HUDEP-2 (cell line): Measurements from ENCODE around the gene DYNLT2.

Experiments used
- DNase-seq, 76 experiments: peaks; one replicate each; lab custom pipeline; 2025; ENCODE audit not compliant: unreplicated experiment in 76 of 76; lab: John Stamatoyannopoulos, UW

The DYNLT2 gene, protein sequence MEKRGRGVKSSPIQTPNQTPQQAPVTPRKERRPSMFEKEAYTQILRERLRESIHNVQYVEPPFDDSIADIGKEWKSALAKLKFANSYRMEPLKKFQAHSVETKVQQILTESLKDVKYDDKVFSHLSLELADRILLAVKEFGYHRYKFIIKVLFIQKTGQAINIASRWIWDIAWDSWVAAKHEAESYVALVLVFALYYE

DNA sequence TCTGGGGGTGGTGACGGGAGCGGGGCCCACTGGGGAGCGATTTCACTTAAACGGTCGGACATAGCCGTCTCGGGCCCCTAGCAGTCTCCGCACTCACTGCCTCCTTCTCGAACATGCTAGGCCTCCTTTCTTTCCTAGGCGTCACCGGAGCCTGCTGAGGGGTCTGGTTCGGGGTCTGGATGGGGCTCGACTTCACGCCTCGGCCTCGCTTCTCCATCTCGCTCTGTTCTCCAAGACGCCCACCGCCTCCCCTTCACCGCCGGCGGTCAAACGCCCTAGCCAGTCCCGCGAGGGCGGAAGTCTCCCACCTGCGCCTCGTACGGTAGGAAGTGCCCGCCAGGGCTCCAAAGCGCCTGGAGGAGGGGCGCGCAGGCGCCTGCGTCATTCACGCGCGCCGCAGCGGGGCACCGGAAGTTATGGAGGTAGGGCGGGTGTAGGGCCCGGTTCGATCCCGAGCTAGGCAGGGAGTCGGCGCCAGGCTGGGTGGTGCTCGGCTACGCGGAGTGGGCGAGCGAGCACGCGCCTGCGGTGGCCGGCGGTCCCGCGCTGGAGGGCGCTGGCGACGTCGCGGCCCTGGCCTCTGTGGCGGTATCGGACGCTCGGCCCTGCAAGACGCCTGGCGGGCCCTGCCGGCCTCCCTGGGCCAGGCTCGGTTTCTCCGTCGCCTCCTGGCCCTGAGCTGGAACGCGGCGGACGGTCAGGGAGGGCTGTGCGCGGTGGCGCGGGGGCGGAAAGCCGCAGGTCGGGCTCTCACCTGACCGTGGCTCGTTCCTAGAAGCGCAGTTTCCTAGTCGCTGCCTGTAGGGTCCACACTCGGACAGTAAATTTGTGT lies at the start of gene DYNLT2, which contains the start of gene ERMARD:
Gene DYNLT2, minus strand, starts transcription at position 331 of the 832 bp plus-strand sequence. Its CDS starts 114 bp downstream, at position 217.
Gene ERMARD, plus strand, starts transcription at position 381 of the 832 bp plus-strand sequence. Its CDS starts 36 bp downstream, at position 417.
- DNase-seq: peak; percentile 42 to 98 (median 93)

DNA sequence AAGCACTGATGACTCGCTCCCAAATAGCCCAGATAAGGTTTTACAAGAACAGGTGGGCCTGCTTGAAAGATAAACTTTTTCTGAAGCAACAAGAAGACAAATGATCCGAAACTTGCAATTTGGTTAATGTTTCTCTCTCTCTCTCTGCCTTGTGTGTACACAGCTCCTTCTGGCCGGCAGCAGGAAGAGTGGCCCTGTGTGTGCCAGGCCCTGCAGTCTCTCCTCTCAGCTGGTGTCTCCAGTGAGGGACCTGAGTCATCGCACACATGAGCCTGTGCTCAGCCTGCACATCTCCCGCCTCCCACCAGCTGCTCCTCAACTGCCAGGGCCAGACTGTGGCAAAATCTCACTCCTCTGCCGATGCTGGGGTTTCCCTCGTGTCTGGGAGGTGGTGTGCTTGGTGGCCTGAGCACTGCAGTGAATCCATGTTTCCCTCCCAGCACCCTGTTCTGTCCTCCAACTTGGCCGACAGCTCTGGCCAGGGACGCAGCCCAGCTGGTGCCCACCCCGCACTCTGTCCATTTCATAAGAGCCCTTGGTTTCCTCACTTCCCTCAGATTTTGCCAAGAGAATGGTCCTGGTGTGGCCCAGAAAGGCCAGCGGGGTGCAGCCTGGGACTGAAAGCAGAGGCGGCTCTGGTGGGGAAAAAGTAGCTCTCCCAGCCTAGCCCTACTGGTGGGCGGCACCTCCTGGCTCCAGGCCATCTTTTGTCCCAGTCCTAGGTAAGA lies 49.5 kb upstream of the DYNLT2 start:
- no peak for DNase-seq

DNA sequence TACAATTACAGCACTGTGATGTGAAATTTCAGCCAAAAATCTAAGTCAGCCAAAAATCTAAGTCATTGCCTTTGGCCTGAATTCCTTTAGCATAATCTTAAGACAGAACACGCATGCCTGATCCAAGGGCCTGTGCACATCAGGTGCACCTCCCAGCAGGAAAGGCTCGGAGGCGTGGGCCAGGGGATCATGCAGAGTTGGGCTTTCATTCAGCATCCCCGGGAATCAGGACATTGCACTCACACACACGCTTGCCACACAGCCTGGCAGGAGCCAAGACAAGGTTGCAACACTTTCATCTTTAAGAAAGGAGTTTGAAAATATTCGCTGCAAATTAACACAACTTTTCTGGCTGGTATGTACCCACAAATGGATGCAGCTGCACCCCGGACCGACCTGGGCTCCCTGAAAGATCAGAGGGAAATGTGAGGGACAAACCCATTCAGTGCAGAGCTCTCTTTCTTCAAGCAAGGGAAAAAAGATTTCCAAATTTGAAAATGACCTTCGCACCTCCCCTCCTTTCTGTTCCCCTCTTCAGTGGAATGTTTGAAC lies 48.8 kb upstream of the DYNLT2 start:
- DNase-seq: no peak

DNA sequence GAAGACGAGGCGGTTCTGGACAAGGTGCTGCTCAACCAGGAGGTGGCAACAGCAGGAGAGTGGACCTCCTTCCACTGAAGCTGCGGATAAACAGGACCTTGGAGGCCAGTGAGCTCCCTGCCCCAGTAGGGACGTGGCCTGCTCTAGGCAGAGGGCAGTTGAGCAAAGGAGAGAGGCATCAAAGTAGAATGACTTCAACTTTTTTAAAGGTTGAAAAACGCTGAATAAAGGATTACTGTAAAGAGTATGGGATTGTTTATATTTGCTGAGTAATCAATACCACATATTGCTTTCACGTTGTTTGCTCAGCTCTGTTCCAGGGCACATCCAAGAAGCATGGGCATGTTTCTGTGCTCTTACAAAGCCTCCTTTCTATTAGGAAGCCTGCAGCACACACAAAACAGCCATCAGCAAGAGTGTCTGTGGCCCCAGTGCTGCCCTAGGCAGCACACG lies 48.1 kb upstream of the DYNLT2 start:
- no peak for DNase-seq

DNA sequence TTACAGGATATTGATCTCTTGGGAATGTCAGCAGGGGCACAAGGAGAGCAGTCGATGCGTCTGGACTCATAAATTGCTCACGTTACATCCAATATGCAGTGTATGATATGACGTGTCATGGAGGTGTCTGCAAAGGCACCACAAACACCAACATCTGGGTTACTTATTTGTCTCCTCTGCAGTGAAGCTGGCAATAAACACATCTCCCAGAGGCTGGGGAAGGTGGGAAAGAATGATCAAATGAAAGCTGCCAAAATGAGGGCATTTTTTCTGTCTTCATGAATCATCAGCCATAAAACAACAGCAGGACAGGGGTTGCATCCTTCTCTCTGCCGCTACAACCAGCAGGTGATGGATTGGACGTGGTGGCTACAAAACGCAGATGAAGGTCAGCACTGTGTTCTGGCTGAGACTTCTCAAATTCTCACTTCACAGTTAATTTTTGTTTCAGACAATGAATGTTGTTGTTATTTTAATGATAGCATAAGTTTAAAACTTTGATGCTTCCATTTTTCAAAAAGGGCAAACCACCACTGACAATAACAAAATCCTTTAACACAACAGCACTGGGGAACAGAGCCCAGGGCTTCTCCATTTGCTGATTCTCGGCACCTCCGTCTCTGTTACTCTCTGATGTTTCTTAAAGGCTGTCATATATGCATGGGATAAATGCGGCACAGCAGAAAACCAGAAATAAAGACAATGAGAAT lies 47.5 kb upstream of the DYNLT2 start:
- no peak for DNase-seq

DNA sequence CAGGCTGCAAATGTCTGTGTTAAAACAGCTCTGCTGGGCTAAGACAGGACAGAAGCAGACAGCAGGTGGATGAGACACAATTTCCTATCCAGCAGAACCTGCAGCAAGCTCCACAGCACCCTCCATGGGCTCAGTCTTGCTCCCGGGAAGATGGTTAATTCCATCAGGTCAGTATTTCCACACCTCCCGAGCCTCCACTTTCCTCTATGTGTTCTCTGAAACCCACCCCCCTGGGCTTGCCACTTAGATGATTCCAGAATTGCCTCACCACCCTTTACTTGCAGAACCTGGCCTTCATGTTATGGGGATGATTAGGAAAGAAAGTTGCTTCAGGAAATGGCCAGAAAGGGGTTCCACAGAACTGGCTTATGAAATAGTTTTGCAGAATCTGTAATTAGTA lies 43.8 kb upstream of the DYNLT2 start:
- DNase-seq: no peak

DNA sequence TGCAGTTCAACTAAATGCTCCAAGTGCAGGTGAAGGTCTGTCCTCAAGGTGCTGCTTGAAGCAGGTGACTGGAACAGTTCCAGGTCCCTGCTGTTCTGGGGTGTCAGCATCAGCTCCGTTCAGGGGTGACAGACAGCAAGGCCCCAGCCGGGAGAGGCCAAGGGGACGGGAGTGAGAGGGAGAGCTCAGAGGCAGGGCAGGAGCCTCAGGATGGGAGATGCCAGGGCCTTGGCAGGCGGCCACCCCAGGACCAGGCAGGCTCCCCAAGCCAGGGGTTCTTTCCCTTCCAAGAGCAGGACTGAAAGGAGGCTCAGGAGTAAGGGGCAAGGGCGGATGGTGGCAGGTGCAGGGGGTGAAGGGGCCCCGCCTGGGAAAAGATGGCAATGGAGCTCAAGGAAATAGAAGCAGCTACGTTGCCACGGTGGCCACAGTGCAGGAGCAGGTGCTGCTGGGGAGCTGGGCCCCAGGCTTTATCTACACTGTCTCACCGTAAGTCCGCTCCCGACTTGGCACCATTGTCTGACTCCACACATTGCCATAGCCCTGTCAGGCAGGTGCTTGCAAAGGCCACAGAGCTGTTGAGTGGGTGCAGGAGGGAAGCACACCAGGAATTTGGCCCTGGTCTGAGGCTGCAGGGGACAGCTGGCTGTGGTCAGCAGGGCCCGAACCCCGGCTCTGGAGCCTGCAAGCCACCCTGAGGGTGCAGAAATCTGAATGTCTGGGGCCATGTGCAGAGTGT lies 43.1 kb upstream of the DYNLT2 start:
- DNase-seq: no peak

DNA sequence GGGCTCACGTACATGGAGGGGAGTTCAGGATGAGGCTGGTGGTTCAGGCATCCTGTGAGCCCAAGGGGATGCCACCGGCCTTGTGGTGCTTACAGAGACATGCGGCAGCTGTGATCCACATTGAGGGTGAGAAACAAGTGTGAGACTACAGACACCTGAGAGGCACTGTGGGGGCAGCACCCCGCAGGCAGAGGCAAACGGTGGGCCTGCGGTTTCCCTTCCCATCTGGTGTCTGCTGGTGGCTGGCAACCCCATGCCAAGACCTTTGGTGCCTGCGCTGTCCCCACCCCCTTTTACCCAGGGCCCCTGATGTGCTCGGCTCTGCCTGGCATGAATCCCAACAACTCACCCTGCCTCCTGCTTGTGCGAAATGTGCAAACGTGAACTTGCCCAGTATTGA lies 42.0 kb upstream of the DYNLT2 start:
- DNase-seq: no peak

DNA sequence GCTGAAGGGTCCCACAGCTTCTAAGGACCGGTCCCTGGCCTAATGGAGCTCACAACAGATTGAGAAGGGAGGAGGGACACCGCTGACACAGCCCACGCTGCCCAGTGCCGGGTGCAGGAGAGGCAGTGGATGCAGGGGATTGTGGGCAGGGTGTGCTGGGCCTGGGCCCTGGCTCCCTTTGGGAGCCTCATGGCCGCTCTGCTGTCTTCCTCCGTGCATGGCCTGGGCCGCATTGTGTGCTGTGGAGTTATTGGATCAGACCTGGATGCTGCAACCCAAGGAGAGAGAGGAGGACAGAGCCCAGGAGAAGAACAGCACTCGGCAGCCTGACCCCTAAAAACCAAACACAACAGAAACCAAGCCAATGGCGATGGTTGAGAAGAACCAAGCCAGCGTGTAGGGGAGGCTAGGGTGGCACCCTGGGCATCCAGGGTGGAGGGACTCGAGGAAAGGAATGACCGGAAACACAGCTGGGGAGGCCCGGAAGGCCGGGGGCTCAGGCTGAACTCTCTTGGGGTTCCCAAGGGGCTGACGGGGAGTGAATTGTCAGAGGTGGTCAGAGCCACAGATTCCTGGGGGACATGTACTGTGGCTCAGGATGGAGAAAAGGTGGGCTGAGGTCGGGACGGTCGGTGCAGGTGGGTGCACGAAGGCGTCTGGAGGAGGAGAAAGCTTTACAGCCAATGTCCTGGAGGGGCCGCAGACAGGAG lies 41.1 kb upstream of the DYNLT2 start:
- DNase-seq: no peak

DNA sequence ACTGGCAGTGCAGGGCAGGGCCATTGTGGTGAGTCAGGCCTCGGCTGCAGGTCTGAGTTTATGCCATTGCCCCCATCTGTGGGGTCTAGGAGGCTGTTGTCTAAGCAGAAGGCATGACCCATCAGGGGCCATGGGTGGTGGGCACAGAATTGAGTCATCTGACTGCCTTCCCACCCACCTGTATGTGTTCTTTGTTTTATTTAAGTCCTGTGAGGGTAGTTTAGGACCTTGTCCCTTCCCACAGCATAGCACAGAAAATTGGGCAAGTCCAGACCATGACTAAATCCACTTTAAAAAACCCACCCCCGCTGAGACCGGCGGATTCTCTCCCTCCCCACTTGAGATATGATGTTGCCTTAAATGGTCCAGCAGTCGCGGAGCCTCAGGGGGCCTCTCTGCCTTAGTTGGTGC lies 40.4 kb upstream of the DYNLT2 start:
- no peak for DNase-seq

DNA sequence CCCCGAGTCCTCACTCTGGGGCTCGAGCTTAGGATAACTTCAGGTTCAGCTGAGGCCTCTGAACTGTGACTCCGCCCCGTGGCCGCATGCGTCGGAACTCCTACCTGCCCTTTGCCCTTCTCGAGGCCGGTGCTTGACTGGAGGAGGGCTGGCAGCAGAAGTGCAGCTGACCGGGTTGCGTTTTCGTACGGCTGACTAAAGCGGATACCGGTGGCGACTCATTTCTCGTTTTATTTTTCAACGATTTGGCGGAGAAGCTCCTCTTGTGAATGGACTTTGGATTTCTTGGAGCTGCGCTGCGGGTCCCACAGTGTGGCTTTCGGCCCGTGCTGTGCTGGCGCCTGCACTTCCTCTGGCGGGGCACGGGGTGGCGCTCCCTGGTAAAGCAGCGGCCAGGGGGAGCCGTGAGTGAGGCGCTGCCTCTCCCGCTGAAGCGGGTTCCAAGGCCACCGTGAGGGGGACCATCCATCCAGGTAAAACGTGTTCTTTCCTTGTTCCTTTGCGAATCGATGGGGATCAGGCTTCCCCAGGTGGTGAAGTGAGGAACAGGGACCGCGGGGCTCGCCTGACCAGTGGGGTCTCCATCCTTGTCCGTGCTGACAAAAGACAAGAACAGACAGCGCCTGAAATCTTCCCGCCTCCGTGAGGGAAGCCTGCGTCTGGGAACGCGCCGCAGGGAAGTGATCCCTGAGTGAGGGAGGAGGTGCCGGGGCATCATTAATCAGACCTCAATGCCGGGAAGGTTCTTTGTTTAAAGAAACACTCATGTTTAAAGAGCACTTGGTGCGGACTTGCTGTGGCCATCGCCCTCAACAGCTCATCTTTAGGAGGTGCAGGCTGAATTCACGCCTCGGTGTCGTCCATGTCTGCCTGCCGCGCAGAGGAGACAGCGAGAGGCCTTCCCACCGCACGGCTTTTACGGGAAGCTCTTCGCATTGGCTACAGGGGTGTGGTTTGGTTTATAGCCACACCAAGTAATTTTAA lies 38.9 kb upstream of the DYNLT2 start:
- DNase-seq: peak in 61 of 76 experiments; percentile 11 to 77 (median 52)

DNA sequence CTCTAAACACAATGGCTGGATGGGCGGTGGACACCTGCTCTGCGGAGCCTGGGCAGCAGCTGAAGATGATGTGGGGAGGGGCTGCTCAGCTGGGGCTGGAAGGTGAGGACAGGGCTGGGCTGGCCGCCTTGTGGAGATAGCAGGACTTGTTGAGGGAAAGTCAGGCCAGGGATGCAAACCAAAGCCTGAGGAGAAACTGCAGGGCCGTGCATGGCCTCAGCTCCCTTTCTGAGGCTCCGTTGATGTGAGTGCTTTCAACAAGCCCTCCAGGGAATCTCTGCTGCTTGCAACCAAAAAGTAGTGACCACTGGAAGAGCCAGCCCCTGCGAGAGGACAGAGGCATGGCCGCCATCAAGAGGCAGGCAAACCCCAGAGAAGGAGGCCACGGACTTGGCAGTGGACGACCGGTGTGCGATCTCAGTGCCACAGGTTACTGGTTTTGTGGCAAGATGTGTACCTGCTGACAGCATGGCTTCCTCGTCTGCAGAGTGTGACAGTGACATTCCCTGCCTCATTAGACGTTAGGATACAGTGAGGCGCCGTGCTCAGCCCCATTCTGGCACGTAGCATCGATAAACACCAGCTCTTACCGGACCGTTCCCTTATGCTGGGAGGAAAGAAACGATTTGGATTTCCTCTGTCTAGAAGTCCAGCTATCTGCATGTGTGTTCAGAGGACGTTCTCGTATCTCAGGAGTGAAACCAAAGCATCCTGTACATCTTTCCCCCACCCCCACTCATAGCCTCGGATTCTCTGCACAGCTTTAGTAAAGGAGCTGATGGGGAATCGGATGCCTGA lies 38.0 kb upstream of the DYNLT2 start:
- no peak for DNase-seq

DNA sequence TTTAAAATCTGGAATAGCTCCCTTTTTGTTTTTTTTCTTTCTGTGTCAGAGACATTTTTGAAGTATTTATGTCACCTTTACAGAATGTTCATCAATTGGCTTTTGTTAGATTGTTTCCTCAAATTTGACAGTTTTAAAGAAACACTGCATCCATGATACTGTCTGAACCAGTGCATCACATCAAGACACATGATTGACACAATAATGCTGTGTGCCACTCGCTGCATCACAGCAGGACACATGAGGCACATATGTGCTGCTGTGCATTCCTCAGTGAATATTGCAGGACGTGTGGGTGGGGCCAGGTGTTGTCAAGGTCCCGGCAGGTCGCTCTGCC lies 37.4 kb upstream of the DYNLT2 start:
- DNase-seq: no peak

DNA sequence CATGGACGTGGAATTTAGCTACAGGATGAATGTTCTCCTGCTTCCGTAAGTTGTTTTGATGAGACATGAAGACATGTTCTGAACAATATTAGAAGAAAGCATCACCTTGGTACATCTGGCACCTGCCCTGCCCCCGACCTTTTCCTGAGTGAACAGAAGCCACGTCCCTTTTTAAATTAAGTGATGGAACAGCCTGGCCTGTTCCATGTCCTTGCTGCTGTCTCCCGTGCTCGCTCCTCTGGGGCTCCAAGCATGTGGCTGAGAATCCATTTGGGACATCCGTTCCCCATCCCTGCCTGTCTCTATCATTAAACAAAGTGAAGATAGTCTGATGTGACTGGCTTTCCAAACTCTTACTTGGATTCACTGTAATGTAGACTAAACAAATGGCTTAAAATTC lies 36.4 kb upstream of the DYNLT2 start:
- DNase-seq: no peak

DNA sequence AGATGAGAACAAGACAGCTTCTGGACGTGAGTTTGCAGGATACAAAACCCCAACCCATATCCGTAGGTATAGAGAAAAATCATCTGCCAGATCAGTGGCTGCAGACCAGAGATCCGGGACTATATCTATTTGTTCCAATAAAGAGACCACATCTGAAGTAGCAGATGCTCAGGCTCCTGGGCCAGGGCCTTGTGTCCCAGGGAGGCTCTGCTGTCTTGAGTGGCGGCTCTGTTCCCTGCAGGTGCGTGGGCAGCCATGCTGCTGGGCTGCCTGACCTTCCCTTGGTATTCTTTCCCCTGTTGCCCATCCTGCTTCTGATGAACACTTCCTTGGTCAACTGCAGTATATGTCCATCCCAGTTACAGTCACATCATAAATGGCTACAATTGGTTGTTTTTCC lies 35.0 kb upstream of the DYNLT2 start:
- no peak for DNase-seq

DNA sequence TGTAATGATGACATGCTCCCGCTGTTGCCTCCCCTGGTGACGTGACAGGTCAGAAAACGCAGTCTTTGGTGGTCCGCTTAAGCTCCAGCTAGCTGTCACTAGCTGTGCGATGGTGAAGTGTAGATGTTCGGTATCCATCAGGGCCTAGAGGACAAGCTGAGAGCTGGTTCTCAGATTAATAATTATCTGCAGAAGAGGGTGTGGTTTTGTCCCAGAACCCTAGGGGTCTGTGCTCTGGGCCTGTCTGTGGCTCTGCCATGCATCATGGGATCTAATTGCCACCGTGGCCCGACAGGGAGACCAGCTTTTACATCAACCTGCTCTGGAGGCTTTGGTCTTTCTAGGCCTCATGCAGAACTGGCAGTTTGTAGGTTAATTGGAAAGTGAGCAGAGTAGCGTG lies 34.2 kb upstream of the DYNLT2 start:
- no peak for DNase-seq

DNA sequence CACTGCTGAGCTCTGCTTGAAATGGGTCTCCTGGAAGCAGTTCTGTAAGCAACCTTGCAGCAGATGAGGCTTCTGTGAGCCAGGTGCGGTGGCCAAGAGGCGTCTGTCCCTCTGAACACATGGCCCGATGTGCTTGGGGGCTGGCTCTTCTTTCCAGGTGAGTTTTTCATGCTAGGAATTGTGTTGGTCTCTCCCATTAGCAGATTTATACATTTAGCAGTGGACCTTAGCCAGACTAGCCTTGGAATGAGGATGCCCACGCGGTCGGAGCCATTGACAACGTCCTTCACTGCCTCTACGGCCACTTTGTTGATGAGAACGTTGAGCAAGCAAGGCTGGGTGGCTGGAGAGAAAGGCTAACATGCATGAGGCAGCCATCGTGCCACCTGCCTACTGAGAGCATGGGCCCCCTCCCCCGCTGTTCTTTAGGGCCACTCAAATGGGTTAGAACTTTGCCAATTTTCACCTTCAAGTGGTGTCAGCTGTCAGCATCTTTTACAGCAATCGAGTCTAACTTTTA lies 33.5 kb upstream of the DYNLT2 start:
- DNase-seq: no peak
